Esophagus squamous epithelium (tissue), 5 donors: Measurements from ENCODE around the gene ALKBH3. TPM values are rescaled to one million over a fixed set of nuclear protein-coding genes. Genes with fewer than 3 reads are reported as not detected.

ENCODE experiments used
- DNase-seq: peaks from one replicate; lab custom pipeline; 2025; lab: John Stamatoyannopoulos, UW
- H3K27ac ChIP-seq, 4 donors: fragments of 200-600 bp; sonication (generic); one replicate each; pipeline ENCODE4 v1.5.1; 2016 to 2019; ENCODE audit warnings: mild to moderate bottlenecking in 1 of 4
- H3K27me3 ChIP-seq, 4 donors: fragments of 200-600 bp; sonication (generic); 1 replicate in 3 of 4; 2 replicates in 1 of 4; pipeline versions ENCODE4 v1.5.1 to v1.6.0; 2017 to 2021; ENCODE audit warnings: antibody characterized with exemption in 1 of 4
- H3K36me3 ChIP-seq, 3 donors: fragments of 200-600 bp; sonication (generic); one replicate each; pipeline ENCODE4 v1.5.1; 2016 to 2019
- H3K4me1 ChIP-seq, 3 donors: fragments of 200-600 bp; sonication (generic); one replicate each; pipeline ENCODE4 v1.5.1; 2017 to 2019
- H3K4me3 ChIP-seq, 4 donors: fragments of 200-600 bp; sonication (generic); 1 replicate in 3 of 4; 2 replicates in 1 of 4; pipeline ENCODE4 v1.5.1; 2016 to 2019; ENCODE audit warnings: mild to moderate bottlenecking in 2 of 4, moderate library complexity in 1 of 4
- H3K9me3 ChIP-seq, 3 donors: fragments of 200-600 bp; sonication (generic); one replicate each; pipeline ENCODE4 v1.5.1; 2016 to 2019
- POLR2A ChIP-seq, 4 donors: fragments of 450-650 bp; IDR thresholded peaks; one replicate each; pipeline ENCODE4 v1.6.1; 2017; ENCODE audit warnings: antibody characterized with exemption in 4 of 4, mild to moderate bottlenecking in 4 of 4, moderate library complexity in 3 of 4
- WGBS, 2 donors: methylation state at CpG; one replicate each; pipeline ENCODE4 v1.1.5; 2018; 5-methylcytosine and 5-hydroxymethylcytosine counted together
- intact Hi-C: fragments of 100-400 bp; cut with DNase I; formaldehyde crosslinking; loops from one replicate; pipeline ENCODE4 v1.15.0; 2022
- total RNA-seq, 4 donors: library from RNA; depleted of rRNA; stranded (reverse); fragments of >200 nt; gene quantifications; one replicate each; pipeline ENCODE4 v1.1.0, GENCODE V29; 2016
- TF ChIP-seq, protein P1 (sequence below), 6 experiments: fragments of 450-650 bp in 4 of 6; fragments of 200-600 bp in 2 of 6; sonication (generic) in 2 of 6; IDR thresholded peaks; one replicate each; pipeline ENCODE4 v1.5.1; 2016 to 2019; ENCODE audit warnings: antibody characterized with exemption in 6 of 6, mild to moderate bottlenecking in 4 of 6, moderate library complexity in 4 of 6
- donor health status: DM: yes; HTN: yes; CAD: no.

Gene ALKBH3
- total RNA-seq, 4 donors from 2014 or later = 25.6 to 41.2 (median 30.7) TPM

DNA sequence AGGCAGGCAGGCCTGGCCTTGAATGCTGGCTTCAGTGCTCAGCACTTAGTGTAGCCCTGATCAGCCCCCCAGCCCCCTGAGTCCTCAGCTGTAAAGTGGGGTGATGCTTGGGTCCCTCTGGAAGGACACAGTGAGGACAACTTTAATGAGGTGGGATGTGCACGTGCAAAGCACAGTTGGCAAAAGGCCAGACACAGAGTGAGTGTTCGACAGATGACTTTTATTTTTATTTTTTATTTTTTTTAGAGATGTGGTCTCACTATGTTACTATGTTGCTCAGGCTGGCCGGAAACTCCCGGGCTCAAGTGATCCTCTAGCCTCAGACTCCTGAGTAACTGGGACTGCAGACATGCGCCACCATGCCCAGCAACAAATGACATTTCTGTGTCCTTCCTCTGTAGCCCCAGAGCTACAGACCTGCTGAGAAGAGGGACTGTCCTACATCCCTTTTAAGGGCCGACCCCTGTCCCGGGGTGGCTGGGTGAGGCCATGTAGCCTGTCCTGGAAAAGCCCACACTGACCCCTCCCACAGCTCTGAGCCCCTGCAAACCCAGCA, 54.9 kb downstream of the ALKBH3 start:
- Histone ChIP-seq H3K4me3 (no peak overlapping the region), H3K27ac (no peak overlapping the region), H3K36me3 (no peaks in the 10 kb centered on the region), H3K27me3 (peaks cover 0 to 24% (median 0%) of the 10 kb centered on the region in 4 donors), H3K4me1 (peaks cover 0 to 16% (median 13%) of the 10 kb centered on the region in 3 donors), H3K9me3 (no peaks in the 10 kb centered on the region)
- intact Hi-C loops = no loop called here
- TF ChIP-seq POLR2A (IDR thresholded peaks at IDR 0.05) = no peak
- TF ChIP-seq, protein P1, sequence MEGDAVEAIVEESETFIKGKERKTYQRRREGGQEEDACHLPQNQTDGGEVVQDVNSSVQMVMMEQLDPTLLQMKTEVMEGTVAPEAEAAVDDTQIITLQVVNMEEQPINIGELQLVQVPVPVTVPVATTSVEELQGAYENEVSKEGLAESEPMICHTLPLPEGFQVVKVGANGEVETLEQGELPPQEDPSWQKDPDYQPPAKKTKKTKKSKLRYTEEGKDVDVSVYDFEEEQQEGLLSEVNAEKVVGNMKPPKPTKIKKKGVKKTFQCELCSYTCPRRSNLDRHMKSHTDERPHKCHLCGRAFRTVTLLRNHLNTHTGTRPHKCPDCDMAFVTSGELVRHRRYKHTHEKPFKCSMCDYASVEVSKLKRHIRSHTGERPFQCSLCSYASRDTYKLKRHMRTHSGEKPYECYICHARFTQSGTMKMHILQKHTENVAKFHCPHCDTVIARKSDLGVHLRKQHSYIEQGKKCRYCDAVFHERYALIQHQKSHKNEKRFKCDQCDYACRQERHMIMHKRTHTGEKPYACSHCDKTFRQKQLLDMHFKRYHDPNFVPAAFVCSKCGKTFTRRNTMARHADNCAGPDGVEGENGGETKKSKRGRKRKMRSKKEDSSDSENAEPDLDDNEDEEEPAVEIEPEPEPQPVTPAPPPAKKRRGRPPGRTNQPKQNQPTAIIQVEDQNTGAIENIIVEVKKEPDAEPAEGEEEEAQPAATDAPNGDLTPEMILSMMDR (IDR thresholded peaks at IDR 0.05) = no peak
- no peak for DNase-seq
- whole genome bisulfite sequencing, 2 donors = 72 to 73% methylated on average over 6 to 7 of the region's 7 CpGs

DNA sequence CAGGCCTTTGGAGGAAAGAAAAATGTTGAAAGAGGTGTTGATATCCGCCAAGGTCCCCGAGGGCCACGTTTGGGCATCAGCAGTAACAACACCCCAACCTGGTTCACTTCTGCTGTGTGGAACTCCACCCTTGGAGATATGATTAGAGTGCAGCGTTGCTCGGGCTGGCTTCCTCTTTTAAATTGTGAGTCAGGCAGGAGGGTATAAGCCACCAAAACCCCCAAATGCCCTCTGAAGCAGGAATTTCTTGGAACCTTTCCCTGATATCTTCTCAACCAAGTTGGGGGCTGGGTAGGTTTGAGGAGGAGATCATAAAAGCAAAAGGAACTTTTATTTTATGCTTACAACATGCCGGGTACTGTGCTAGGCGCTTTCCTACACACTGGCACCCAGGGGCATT, 55.4 kb downstream of the ALKBH3 start:
- Histone ChIP-seq H3K4me1 (peaks cover 0 to 13% (median 12%) of the 10 kb centered on the region in 3 donors), H3K27me3 (peaks cover 0 to 30% (median 0%) of the 10 kb centered on the region in 4 donors), H3K27ac (no peak overlapping the region), H3K4me3 (no peak overlapping the region), H3K9me3 (no peaks in the 10 kb centered on the region), H3K36me3 (no peaks in the 10 kb centered on the region)
- TF ChIP-seq, protein P1 (IDR thresholded peaks at IDR 0.05) = no peak
- TF ChIP-seq POLR2A (IDR thresholded peaks at IDR 0.05) = no peak
- no peak for DNase-seq
- WGBS, 2 donors = 44 to 77% methylated on average over 3 to 5 of the region's 7 CpGs
- intact Hi-C loops = no loop called here

DNA sequence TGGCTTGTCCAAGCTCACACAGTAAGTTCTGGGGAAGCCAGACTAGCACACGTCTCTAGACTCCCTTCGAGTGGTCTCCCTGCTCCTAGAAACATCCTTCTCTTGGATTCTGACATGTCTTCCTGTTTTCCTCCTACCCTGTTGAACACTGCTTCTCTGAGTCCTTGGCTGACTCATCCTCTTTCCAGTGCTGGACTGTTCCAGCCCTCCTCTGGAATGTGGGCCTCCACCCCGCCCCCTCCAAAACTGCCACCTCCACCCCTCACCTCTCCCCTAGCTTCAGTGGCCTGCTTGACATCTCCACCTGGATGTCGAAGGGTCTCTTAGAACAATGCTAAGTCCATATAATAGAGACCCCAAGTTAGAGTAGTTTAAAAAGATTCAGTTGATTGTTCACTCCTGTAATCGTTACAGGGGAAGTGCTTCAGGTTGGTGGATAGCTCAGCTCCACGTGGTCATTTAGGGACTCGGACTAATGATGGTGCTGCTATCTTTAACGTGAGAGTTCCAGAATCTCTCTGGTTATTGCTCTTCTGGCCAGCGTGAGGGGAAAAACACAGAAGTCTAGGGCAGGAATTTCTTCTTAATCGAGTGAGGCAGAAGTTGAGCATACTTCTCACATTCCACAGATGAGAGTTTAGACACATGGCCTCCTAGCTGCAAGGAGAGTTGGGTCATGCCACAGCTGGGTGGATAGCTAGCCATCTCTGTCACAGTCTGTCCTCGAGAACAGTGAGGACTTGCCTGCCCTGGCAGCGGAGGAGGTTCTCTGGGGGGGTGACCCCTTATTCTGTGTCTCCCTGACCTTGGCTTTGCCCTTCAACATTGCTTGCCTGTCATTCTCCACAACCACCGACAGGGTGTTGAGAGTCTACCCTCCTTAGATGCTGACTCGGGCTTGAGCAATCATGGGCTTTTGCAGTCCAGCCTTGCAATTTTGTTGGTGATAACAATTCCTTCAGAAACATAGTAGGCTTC, 57.1 kb downstream of the ALKBH3 start:
- Histone ChIP-seq H3K9me3 (no peaks in the 10 kb centered on the region), H3K4me3 (no peak overlapping the region), H3K27ac (peak overlapping the region in 3 of 4 donors; percentile 6 to 69 (median 11)), H3K36me3 (no peaks in the 10 kb centered on the region), H3K27me3 (peaks cover 0 to 47% (median 2%) of the 10 kb centered on the region in 4 donors), H3K4me1 (peaks cover 3 to 22% (median 17%) of the 10 kb centered on the region in 3 donors)
- no peak for DNase-seq
- intact Hi-C loops = no loop called here
- 59 to 67% methylated on average over 10 to 11 of the region's 14 CpGs for WGBS, 2 donors
- TF ChIP-seq POLR2A (IDR thresholded peaks at IDR 0.05) = no peak
- TF ChIP-seq, protein P1 (IDR thresholded peaks at IDR 0.05) = peak in 1 of 6 experiments; percentile 36

DNA sequence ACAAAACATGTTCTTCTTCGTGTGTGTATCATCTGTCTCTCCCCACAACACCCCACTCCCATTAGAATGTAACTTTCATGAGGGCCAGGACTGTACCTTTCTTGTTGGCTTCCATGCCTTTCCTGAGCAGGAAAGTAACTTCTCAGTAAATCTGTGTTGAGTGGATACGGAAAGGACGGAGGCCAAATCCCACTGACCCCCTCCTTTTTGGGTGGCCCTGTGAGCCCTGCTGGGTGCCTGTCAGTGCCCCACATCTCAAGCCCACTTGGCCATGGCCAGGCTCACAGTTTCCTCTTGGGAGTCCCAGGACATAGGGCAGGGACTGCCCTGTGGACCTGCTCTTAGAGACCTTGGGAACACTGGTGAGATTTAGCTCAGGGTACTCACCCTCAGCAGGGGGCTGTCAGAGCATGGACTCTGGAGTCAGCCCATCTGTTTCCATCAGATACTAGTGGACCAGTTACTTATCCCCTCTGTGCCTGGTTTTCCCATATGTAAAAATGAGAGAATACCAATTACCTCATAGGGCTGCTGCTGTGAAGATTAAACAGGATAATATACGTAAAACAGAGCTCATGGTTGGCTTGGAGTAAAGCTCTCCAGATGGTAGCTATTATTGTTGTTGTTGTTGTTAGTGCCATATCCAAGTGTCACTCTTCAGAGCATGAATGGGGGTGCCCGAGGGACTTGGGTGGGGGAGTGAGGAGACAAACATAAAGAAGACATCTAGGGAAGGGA, 60.8 kb downstream of the ALKBH3 start:
- Histone ChIP-seq H3K9me3 (no peaks in the 10 kb centered on the region), H3K4me1 (peaks cover 21 to 39% (median 22%) of the 10 kb centered on the region in 3 donors), H3K36me3 (no peaks in the 10 kb centered on the region), H3K4me3 (peak overlapping the region in 3 of 4 donors; percentile 49 to 86 (median 68)), H3K27me3 (peaks cover 0 to 72% (median 5%) of the 10 kb centered on the region in 4 donors), H3K27ac (peak overlapping the region; percentile 74 to 96 (median 86))
- WGBS, 2 donors = 38 to 48% methylated on average over 3 to 5 of the region's 5 CpGs
- TF ChIP-seq POLR2A (IDR thresholded peaks at IDR 0.05) = no peak
- TF ChIP-seq, protein P1 (IDR thresholded peaks at IDR 0.05) = no peak
- intact Hi-C loops = loop anchor here (10.0 kb wide), 1 partner anchor 47 kb away; no protein-coding TSS in a partner anchor
- DNase-seq = no peak
